Neural cell (in vitro differentiated cells): Measurements from ENCODE around the gene TFDP1. TPM values are rescaled to one million over a fixed set of nuclear protein-coding genes. Genes with fewer than 3 reads are reported as not detected.

Source experiments
- H2AFZ ChIP-seq: fragments of 200-600, 300-800 bp; sonication (generic), shearing (Covaris generic); 2 replicates; pipeline ENCODE4 v1.6.0; 2014; ENCODE audit warnings: low read depth, mild to moderate bottlenecking, antibody characterized with exemption, low read length, moderate library complexity
- H3F3A ChIP-seq: fragments of 200-600 bp; shearing (Covaris generic); 2 replicates; pipeline ENCODE4 v1.6.1; 2016; ENCODE audit warnings: mild to moderate bottlenecking, moderate library complexity, mixed read lengths, antibody characterized with exemption, low read length; ENCODE audit not compliant: insufficient read depth, poor library complexity, severe bottlenecking
- H3K27ac ChIP-seq: fragments of 200-600, 300-800 bp; sonication (generic), shearing (Covaris generic); 2 replicates; pipeline ENCODE4 v1.5.1; 2014; ENCODE audit warnings: mild to moderate bottlenecking, low read length, moderate library complexity
- H3K27me3 ChIP-seq: fragments of 300-800, 200-600 bp; sonication (generic), shearing (Covaris generic); 2 replicates; pipeline ENCODE4 v1.6.0; 2014; ENCODE audit warnings: mild to moderate bottlenecking, low read depth, low read length, moderate library complexity; ENCODE audit not compliant: insufficient read depth
- H3K36me3 ChIP-seq: fragments of 300-800, 200-600 bp; sonication (generic), shearing (Covaris generic); 2 replicates; pipeline ENCODE4 v1.5.1; 2014; ENCODE audit warnings: mild to moderate bottlenecking, antibody characterized with exemption, low read length, moderate library complexity; ENCODE audit not compliant: insufficient read depth
- H3K4me2 ChIP-seq: fragments of 300-800, 200-600 bp; sonication (generic), shearing (Covaris generic); 2 replicates; pipeline ENCODE4 v1.6.0; 2014; ENCODE audit warnings: mild to moderate bottlenecking, low read length
- H3K4me3 ChIP-seq: fragments of 300-800, 200-600 bp; sonication (generic), shearing (Covaris generic); 2 replicates; pipeline ENCODE4 v1.5.1; 2014; ENCODE audit warnings: mild to moderate bottlenecking, low read length, moderate library complexity
- H3K79me2 ChIP-seq: fragments of 200-600 bp; shearing (Covaris generic); replicated peaks from 2 replicates; pipeline ENCODE4 v1.6.0; 2014; ENCODE audit warnings: mild to moderate bottlenecking, low read length, moderate library complexity; ENCODE audit not compliant: insufficient read depth
- H3K9ac ChIP-seq: fragments of 300-800, 200-600 bp; sonication (generic), shearing (Covaris generic); 2 replicates; pipeline ENCODE4 v1.6.1; 2016; ENCODE audit warnings: mild to moderate bottlenecking, low read length, mixed read lengths
- H3K9me2 ChIP-seq: fragments of 200-600 bp; shearing (Covaris generic); 2 replicates; pipeline ENCODE4 v1.6.1; 2016; ENCODE audit warnings: mild to moderate bottlenecking, low read length, mixed read lengths; ENCODE audit not compliant: insufficient read depth
- H3K9me3 ChIP-seq: fragments of 200-600, 300-800 bp; sonication (generic), shearing (Covaris generic); 2 replicates; pipeline ENCODE4 v1.6.1; 2016; ENCODE audit warnings: mild to moderate bottlenecking, mixed run types, low read length, moderate library complexity, mixed read lengths
- H4K20me1 ChIP-seq: fragments of 200-600 bp; shearing (Covaris generic); 2 replicates; pipeline ENCODE4 v1.6.1; 2016; ENCODE audit warnings: mild to moderate bottlenecking, mixed run types; ENCODE audit not compliant: insufficient read depth
- EP300 ChIP-seq: fragments of 450-650 bp; conservative IDR thresholded peaks from 2 replicates; pipeline ENCODE4 v1.6.1; 2014; ENCODE audit warnings: antibody characterized with exemption, mild to moderate bottlenecking, moderate library complexity; ENCODE audit not compliant: poor library complexity, severe bottlenecking
- EZH2 ChIP-seq: fragments of 200-600, 300-800 bp; shearing (Covaris generic), sonication (generic); IDR thresholded peaks from 2 replicates; pipeline ENCODE4 v1.6.1; 2014; ENCODE audit warnings: antibody characterized with exemption, low read length, borderline replicate concordance, mild to moderate bottlenecking; ENCODE audit not compliant: insufficient read depth, poor library complexity, severe bottlenecking
- MXI1 ChIP-seq: fragments of 450-650 bp; conservative IDR thresholded peaks from 2 replicates; pipeline ENCODE4 v1.6.1; 2014; ENCODE audit warnings: antibody characterized with exemption, mild to moderate bottlenecking; ENCODE audit not compliant: poor library complexity, severe bottlenecking
- POLR2AphosphoS5 ChIP-seq: IDR thresholded peaks from 2 replicates; pipeline ENCODE4 v1.6.1; 2012
- RAD21 ChIP-seq: fragments of 450-650 bp; conservative IDR thresholded peaks from 2 replicates; pipeline ENCODE4 v1.6.1; 2014; ENCODE audit warnings: antibody characterized with exemption, mild to moderate bottlenecking, moderate library complexity
- SMC3 ChIP-seq: fragments of 450-650 bp; conservative IDR thresholded peaks from 2 replicates; pipeline ENCODE4 v1.6.1; 2014; ENCODE audit warnings: antibody characterized with exemption, mild to moderate bottlenecking, moderate library complexity; ENCODE audit not compliant: poor library complexity
- TAF1 ChIP-seq: IDR thresholded peaks from 2 replicates; pipeline ENCODE4 v1.6.1; 2012; ENCODE audit warnings: low read depth
- polyA plus RNA-seq: library from polyadenylated mRNA; depleted of rRNA; stranded (reverse); fragments of >200 nt; gene quantifications from 2 replicates; pipeline ENCODE4 v1.2.3, GENCODE V29; 2014
- TF ChIP-seq, protein P1 (sequence below): fragments of 450-650 bp; IDR thresholded peaks from 2 replicates; pipeline ENCODE4 v1.5.1; 2014; ENCODE audit warnings: antibody characterized with exemption, mild to moderate bottlenecking, moderate library complexity; ENCODE audit not compliant: poor library complexity, severe bottlenecking
- TF ChIP-seq, protein P2 (sequence below): IDR thresholded peaks from 2 replicates; pipeline ENCODE4 v1.6.1; 2012; ENCODE audit warnings: borderline replicate concordance

Gene TFDP1
- polyA plus RNA-seq, 1 donor from 2014 or later: 81.2 TPM

DNA sequence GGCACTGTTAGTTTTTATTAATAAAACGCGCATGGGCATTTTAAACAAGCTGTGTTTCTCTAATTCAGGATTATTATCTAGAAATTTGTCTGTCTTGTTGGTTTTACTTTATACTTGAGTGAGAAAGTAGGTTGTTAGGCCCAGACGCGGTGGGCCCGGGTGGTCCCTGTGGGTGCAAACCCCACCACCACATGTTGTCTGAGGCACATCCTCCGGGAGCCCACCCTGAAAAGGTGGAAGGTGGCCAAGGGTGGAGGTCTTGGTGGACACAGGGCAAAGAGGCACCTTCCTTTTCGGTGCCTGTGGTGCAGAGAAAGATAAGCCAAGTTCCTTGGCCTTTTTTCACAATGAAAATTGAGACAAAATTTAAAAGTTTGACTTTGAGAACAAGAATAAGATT is 56.9 kb downstream of the TFDP1 start:
- H3K36me3 ChIP-seq: peaks cover 17% of the 10 kb centered on the region
- H3K79me2 ChIP-seq: no peaks in the 10 kb centered on the region
- H3K9me3 ChIP-seq: no peaks in the 10 kb centered on the region
- no peaks in the 10 kb centered on the region for H3K27me3 ChIP-seq
- H3K27ac ChIP-seq: no peak overlapping the region
- no peak overlapping the region for H3K9ac ChIP-seq
- no peaks in the 10 kb centered on the region for H3K9me2 ChIP-seq
- H3F3A ChIP-seq: no peaks in the 10 kb centered on the region
- no peak overlapping the region for H3K4me3 ChIP-seq
- no peaks in the 10 kb centered on the region for H4K20me1 ChIP-seq
- no peak overlapping the region for H2AFZ ChIP-seq
- no peak overlapping the region for H3K4me2 ChIP-seq
- TF ChIP-seq, protein P1, sequence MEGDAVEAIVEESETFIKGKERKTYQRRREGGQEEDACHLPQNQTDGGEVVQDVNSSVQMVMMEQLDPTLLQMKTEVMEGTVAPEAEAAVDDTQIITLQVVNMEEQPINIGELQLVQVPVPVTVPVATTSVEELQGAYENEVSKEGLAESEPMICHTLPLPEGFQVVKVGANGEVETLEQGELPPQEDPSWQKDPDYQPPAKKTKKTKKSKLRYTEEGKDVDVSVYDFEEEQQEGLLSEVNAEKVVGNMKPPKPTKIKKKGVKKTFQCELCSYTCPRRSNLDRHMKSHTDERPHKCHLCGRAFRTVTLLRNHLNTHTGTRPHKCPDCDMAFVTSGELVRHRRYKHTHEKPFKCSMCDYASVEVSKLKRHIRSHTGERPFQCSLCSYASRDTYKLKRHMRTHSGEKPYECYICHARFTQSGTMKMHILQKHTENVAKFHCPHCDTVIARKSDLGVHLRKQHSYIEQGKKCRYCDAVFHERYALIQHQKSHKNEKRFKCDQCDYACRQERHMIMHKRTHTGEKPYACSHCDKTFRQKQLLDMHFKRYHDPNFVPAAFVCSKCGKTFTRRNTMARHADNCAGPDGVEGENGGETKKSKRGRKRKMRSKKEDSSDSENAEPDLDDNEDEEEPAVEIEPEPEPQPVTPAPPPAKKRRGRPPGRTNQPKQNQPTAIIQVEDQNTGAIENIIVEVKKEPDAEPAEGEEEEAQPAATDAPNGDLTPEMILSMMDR: no peak
- TF ChIP-seq TAF1 (no peak), EZH2 (no peak), MXI1 (no peak), POLR2AphosphoS5 (no peak), EP300 (no peak), SMC3 (no peak), RAD21 (no peak)
- TF ChIP-seq, protein P2, sequence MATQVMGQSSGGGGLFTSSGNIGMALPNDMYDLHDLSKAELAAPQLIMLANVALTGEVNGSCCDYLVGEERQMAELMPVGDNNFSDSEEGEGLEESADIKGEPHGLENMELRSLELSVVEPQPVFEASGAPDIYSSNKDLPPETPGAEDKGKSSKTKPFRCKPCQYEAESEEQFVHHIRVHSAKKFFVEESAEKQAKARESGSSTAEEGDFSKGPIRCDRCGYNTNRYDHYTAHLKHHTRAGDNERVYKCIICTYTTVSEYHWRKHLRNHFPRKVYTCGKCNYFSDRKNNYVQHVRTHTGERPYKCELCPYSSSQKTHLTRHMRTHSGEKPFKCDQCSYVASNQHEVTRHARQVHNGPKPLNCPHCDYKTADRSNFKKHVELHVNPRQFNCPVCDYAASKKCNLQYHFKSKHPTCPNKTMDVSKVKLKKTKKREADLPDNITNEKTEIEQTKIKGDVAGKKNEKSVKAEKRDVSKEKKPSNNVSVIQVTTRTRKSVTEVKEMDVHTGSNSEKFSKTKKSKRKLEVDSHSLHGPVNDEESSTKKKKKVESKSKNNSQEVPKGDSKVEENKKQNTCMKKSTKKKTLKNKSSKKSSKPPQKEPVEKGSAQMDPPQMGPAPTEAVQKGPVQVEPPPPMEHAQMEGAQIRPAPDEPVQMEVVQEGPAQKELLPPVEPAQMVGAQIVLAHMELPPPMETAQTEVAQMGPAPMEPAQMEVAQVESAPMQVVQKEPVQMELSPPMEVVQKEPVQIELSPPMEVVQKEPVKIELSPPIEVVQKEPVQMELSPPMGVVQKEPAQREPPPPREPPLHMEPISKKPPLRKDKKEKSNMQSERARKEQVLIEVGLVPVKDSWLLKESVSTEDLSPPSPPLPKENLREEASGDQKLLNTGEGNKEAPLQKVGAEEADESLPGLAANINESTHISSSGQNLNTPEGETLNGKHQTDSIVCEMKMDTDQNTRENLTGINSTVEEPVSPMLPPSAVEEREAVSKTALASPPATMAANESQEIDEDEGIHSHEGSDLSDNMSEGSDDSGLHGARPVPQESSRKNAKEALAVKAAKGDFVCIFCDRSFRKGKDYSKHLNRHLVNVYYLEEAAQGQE: no peak

DNA sequence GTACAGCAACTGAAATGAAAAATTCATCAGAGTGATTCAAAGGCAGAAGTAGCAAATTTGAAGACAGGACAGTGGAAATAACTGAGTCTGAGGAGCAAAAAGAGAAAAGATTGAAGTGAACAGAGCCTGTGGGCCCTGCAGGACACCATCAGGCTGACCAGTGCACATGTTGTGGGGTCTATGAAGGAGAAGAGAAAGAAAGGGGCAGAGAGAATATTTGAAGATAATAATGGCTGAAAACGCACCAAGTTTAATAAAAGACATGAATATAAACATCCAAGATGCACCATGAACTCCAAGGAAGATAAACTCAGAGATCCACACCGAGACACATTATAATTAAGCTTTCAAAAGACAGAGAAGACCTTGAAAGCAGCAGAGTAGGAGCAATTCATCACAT is 58.0 kb downstream of the TFDP1 start:
- no peak overlapping the region for H3K4me3 ChIP-seq
- H3F3A ChIP-seq: no peaks in the 10 kb centered on the region
- H3K27me3 ChIP-seq: no peaks in the 10 kb centered on the region
- H3K27ac ChIP-seq: no peak overlapping the region
- no peaks in the 10 kb centered on the region for H3K9me2 ChIP-seq
- no peaks in the 10 kb centered on the region for H3K9me3 ChIP-seq
- peaks cover 11% of the 10 kb centered on the region for H3K36me3 ChIP-seq
- TF ChIP-seq RAD21 (no peak), POLR2AphosphoS5 (no peak), MXI1 (no peak)
- TF ChIP-seq, protein P1: no peak
- H2AFZ ChIP-seq: no peak overlapping the region
- H3K9ac ChIP-seq: no peak overlapping the region
- H3K4me2 ChIP-seq: no peak overlapping the region
- H3K79me2 ChIP-seq: no peaks in the 10 kb centered on the region
- no peaks in the 10 kb centered on the region for H4K20me1 ChIP-seq
